ENCODE results near the gene SFRP5.

GRCh38 chr10:97729014-97729413 is 42.8 kb downstream of the SFRP5 start:
- TF ChIP-seq, protein P1, sequence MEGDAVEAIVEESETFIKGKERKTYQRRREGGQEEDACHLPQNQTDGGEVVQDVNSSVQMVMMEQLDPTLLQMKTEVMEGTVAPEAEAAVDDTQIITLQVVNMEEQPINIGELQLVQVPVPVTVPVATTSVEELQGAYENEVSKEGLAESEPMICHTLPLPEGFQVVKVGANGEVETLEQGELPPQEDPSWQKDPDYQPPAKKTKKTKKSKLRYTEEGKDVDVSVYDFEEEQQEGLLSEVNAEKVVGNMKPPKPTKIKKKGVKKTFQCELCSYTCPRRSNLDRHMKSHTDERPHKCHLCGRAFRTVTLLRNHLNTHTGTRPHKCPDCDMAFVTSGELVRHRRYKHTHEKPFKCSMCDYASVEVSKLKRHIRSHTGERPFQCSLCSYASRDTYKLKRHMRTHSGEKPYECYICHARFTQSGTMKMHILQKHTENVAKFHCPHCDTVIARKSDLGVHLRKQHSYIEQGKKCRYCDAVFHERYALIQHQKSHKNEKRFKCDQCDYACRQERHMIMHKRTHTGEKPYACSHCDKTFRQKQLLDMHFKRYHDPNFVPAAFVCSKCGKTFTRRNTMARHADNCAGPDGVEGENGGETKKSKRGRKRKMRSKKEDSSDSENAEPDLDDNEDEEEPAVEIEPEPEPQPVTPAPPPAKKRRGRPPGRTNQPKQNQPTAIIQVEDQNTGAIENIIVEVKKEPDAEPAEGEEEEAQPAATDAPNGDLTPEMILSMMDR (IDR thresholded peaks at IDR 0.05; ENCODE audit: low read depth, low read length, missing input control), result no peak
- TF ChIP-seq JUND (IDR thresholded peaks at IDR 0.05) (no peak), RAD21 (IDR thresholded peaks at IDR 0.05) (no peak), HNF4A (conservative IDR thresholded peaks at IDR 0.05) (no peak), TAF1 (conservative IDR thresholded peaks at IDR 0.05) (no peak), FOXA1 (IDR thresholded peaks at IDR 0.05) (no peak), GABPA (IDR thresholded peaks at IDR 0.05 in 1 of 2, conservative IDR thresholded peaks at IDR 0.05 in 1 of 2) (no peak), REST (IDR thresholded peaks at IDR 0.05) (no peak), SP1 (IDR thresholded peaks at IDR 0.05) (no peak), EGR1 (IDR thresholded peaks at IDR 0.05; ENCODE audit: low read depth in 2 of 2) (no peak)
- TF ChIP-seq, protein P2, sequence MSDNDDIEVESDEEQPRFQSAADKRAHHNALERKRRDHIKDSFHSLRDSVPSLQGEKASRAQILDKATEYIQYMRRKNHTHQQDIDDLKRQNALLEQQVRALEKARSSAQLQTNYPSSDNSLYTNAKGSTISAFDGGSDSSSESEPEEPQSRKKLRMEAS (IDR thresholded peaks at IDR 0.05), result no peak
- TF ChIP-seq, protein P3, sequence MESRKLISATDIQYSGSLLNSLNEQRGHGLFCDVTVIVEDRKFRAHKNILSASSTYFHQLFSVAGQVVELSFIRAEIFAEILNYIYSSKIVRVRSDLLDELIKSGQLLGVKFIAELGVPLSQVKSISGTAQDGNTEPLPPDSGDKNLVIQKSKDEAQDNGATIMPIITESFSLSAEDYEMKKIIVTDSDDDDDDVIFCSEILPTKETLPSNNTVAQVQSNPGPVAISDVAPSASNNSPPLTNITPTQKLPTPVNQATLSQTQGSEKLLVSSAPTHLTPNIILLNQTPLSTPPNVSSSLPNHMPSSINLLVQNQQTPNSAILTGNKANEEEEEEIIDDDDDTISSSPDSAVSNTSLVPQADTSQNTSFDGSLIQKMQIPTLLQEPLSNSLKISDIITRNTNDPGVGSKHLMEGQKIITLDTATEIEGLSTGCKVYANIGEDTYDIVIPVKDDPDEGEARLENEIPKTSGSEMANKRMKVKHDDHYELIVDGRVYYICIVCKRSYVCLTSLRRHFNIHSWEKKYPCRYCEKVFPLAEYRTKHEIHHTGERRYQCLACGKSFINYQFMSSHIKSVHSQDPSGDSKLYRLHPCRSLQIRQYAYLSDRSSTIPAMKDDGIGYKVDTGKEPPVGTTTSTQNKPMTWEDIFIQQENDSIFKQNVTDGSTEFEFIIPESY (IDR thresholded peaks at IDR 0.05), result no peak
- TF ChIP-seq, protein P4, sequence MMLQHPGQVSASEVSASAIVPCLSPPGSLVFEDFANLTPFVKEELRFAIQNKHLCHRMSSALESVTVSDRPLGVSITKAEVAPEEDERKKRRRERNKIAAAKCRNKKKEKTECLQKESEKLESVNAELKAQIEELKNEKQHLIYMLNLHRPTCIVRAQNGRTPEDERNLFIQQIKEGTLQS (IDR thresholded peaks at IDR 0.05), result no peak
